Upper lobe of right lung (tissue), 1 donor: Measurements from ENCODE around the gene SH2D2A. TPM values are rescaled to one million over a fixed set of nuclear protein-coding genes. Genes with fewer than 3 reads are reported as not detected.
"Not testable (repeated sequence)": the region's sequence is repeated elsewhere in the genome, so short reads cannot be mapped to it uniquely, and the experiment has no call there.

Experiments
- ATAC-seq: fragments of 200-7000 bp; cut with Tn5 transposase; one replicate; pipeline ENCODE4 v1.9.1; 2020; ENCODE audit warnings: mild to moderate bottlenecking, moderate library complexity
- DNase-seq: peaks from one replicate; pipeline ENCODE4 v3.0.0-alpha.2; 2020
- H3K27ac ChIP-seq: fragments of 200-600 bp; one replicate; pipeline ENCODE4 v1.8.0; 2022
- H3K27me3 ChIP-seq: fragments of 200-600 bp; one replicate; pipeline ENCODE4 v1.8.0; 2022; ENCODE audit warnings: mild to moderate bottlenecking
- H3K36me3 ChIP-seq: fragments of 200-600 bp; one replicate; pipeline ENCODE4 v1.8.0; 2022
- H3K4me1 ChIP-seq: fragments of 200-600 bp; one replicate; pipeline ENCODE4 v1.8.0; 2022
- H3K4me3 ChIP-seq: fragments of 200-600 bp; one replicate; pipeline ENCODE4 v1.8.0; 2022; ENCODE audit warnings: mild to moderate bottlenecking
- H3K9me3 ChIP-seq: fragments of 200-600 bp; one replicate; pipeline ENCODE4 v1.8.0; 2022
- intact Hi-C: fragments of 100-400 bp; cut with DNase I; formaldehyde crosslinking; loops from one replicate; pipeline ENCODE4 v1.11.0; 2022
- total RNA-seq: library from RNA; stranded (reverse); fragmentation: NEBNext Ultra II Directional; extraction: Animal tissue kit (Norgen Biotek cat#: 25700); gene quantifications from one replicate; pipeline ENCODE4 v1.2.1, GENCODE V29; 2021
- TF ChIP-seq, protein P1 (sequence below): fragments of 200-600 bp; IDR thresholded peaks from one replicate; pipeline ENCODE4 v1.8.0; 2022; ENCODE audit warnings: antibody characterized with exemption
- donor health status: DM: no; HTN: yes; CAD: no; lungs with severe emphysema.

The SH2D2A gene
- total RNA-seq, 1 donor from 2014 or later, result 3.8 TPM

DNA sequence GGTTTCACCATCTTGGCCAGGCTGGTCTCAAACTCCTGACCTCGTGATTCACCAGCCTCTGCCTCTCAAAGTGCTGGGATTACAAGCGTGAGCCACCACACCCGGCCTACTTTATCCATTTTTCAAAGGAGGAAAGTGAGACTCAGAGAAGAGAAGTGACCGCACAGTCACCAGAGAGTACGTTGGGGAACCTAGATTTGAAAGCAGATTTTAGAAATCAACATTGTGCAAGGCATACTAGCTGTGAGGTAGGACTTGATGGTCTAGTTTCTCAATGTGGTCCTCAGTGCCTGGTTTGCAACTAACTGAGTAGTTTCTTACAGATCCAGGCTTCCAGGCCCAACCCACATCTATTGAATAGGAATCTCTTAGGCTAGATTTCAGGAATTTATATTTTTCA, 51.0 kb downstream of the SH2D2A start:
- H3K4me3 ChIP-seq, result peak overlapping the region; percentile 88
- no peak overlapping the region for H3K27ac ChIP-seq
- H3K36me3 ChIP-seq, result peaks cover 7% of the 10 kb centered on the region
- intact Hi-C loops, result no loop called here
- H3K27me3 ChIP-seq, result no peaks in the 10 kb centered on the region
- DNase-seq (no peak), ATAC-seq (no peak)
- peaks cover 23% of the 10 kb centered on the region for H3K4me1 ChIP-seq
- TF ChIP-seq, protein P1, sequence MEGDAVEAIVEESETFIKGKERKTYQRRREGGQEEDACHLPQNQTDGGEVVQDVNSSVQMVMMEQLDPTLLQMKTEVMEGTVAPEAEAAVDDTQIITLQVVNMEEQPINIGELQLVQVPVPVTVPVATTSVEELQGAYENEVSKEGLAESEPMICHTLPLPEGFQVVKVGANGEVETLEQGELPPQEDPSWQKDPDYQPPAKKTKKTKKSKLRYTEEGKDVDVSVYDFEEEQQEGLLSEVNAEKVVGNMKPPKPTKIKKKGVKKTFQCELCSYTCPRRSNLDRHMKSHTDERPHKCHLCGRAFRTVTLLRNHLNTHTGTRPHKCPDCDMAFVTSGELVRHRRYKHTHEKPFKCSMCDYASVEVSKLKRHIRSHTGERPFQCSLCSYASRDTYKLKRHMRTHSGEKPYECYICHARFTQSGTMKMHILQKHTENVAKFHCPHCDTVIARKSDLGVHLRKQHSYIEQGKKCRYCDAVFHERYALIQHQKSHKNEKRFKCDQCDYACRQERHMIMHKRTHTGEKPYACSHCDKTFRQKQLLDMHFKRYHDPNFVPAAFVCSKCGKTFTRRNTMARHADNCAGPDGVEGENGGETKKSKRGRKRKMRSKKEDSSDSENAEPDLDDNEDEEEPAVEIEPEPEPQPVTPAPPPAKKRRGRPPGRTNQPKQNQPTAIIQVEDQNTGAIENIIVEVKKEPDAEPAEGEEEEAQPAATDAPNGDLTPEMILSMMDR, result no peak
- H3K9me3 ChIP-seq, result no peaks in the 10 kb centered on the region

DNA sequence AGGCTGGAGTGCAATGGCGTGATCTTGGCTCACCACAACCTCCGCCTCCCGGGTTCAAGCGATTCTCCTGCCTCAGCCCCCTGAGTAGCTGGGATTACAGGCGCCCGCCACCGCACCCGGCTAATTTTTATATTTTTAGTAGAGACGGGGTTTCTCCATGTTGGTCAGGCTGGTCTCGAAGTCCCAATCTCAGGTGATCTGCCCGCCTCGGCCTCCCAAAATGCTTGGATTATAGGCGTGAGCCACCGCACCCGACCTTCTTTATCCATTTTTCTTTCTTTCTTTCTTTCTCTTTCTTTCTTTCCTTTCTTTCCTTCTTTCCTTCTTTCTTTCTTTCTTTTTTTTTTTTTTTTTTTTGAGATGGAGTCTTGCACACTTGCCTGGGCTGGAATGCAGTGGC, 51.5 kb downstream of the SH2D2A start:
- H3K27me3 ChIP-seq, intact Hi-C loops, H3K9me3 ChIP-seq, H3K36me3 ChIP-seq, DNase-seq, H3K27ac ChIP-seq, ATAC-seq, H3K4me3 ChIP-seq: not testable (repeated sequence)
- peaks cover 19% of the 10 kb centered on the region for H3K4me1 ChIP-seq

DNA sequence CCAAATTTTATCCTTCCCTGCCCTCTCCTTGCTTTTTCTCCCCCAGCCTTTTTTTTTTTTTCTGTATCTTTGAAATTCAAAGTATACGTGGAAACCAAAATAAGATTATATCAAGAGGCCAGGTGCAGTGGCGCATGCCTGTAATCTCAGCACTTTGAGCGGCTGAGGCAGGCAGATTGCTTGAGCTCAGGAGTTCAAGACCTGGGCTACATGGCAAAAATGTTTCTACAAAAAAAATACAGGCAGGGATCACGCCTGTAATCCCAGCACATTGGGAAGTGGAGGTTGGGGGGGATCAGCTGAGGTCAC, 55.9 kb downstream of the SH2D2A start:
- DNase-seq (no peak), ATAC-seq (no peak)
- Histone ChIP-seq H3K27me3 (no peaks in the 10 kb centered on the region), H3K9me3 (no peaks in the 10 kb centered on the region), H3K4me1 (no peaks in the 10 kb centered on the region), H3K4me3 (no peak overlapping the region), H3K27ac (no peak overlapping the region), H3K36me3 (no peaks in the 10 kb centered on the region)
- intact Hi-C loops, result no loop called here
- TF ChIP-seq, protein P1, result no peak

DNA sequence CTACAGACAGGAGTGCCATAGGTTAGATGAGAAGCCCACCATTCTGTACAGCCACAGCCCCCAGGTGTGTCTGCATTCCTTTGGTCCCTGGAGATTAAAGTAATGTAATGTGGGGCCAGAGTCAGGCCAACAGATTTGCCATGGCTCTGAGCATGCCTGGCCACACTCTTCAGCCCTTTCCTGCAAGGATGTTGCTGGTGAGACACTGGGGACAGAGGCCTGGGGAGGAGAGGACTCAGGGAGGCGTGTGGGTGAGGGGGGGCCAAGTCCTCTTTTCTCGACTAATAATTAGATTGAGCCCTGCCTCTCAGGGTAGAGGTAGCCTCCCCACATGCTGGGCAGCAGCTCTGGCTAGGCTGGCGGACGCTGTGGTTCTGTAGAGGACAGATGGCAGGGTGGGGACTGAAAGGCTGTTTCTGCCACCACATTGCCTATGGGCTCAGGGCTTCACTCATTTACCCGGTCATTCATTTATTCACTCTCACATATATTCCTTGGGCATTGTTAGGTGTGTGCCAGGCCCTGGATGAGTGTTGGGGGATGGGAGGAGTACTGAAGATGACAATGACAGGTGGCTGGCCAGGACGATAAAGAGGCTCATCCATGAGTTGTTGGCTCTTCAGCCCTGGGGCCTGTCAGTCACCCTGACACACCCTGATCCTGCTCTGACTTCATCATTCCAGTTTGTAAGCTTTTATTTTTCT, 56.4 kb downstream of the SH2D2A start:
- DNase-seq, result no peak
- Histone ChIP-seq H3K27ac (no peak overlapping the region), H3K27me3 (no peaks in the 10 kb centered on the region), H3K9me3 (no peaks in the 10 kb centered on the region), H3K4me3 (no peak overlapping the region), H3K4me1 (no peaks in the 10 kb centered on the region), H3K36me3 (no peaks in the 10 kb centered on the region)
- ATAC-seq, result no peak
- intact Hi-C loops, result no loop called here
- TF ChIP-seq, protein P1, result no peak

DNA sequence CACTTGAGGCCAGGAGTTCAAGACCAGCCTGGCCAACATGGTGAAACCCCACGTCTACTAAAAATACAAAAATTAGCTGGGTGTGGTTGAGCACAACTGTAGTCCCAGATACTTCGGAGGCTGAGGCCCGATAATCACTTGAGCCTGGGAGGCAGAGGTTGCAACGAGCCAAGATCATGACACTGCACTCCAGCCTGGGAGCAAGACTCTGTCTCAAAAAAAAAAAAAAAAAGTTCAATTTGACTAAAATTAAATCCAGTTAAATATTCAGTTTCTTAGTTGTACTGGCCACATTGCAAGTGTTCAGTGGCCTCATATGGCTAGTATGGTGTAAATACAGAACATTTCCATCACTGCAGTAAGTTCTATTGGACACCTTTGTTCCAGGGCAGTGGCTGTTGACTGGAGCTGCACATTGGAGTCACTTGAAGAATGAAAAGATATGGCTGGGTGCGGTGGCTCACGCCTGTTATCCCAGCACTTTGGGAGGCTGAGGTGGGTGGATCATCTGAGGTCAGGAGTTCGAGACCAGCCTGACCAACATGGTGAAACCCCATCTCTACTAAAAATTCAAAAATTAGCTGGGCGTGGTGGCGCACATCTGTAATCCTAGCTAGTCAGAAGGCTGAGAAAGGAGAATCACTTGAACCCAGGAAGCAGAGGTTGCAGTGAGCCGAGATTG, 58.9 kb downstream of the SH2D2A start:
- H3K4me1 ChIP-seq, intact Hi-C loops, H3K36me3 ChIP-seq, H3K27ac ChIP-seq, H3K9me3 ChIP-seq, H3K27me3 ChIP-seq, DNase-seq, ATAC-seq, H3K4me3 ChIP-seq: not testable (repeated sequence)

DNA sequence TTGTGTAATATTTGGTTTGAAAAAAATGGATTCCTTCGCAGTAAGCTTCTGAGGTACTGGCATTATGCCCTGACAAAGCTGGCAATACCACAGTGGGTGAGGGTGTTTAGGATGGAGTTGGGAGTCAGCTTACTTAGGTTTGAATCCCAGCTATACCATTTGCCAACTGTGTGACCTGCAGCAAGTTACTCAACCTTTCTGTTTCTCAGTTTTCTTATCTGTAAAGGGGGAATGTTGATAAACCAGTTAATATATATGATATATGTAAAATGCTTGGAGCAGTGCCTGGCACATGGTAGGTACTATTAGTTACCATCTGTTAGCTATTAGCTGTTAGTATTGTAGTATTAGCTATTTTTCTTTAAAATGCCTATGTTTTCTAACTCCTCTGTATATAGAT, 60.3 kb downstream of the SH2D2A start:
- intact Hi-C loops, result no loop called here
- Histone ChIP-seq H3K27ac (no peak overlapping the region), H3K4me1 (peaks cover 12% of the 10 kb centered on the region), H3K36me3 (no peaks in the 10 kb centered on the region), H3K4me3 (no peak overlapping the region), H3K27me3 (no peaks in the 10 kb centered on the region), H3K9me3 (no peaks in the 10 kb centered on the region)
- ATAC-seq (no peak), DNase-seq (no peak)
- TF ChIP-seq, protein P1, result no peak

Other genes starting within 250 kb of the SH2D2A start
- 1.3 TPM for gene IQGAP3, start 244.3 kb downstream of the SH2D2A start, total RNA-seq
- not detected for gene TTC24, start 237.1 kb downstream of the SH2D2A start, total RNA-seq
- 69.2 TPM for gene NAXE, start 225.1 kb downstream of the SH2D2A start, total RNA-seq
- 22.4 TPM for gene GPATCH4, start 215.4 kb downstream of the SH2D2A start, total RNA-seq
- 0.78 TPM for gene HAPLN2, start 197.4 kb downstream of the SH2D2A start, total RNA-seq
- gene BCAN, start 174.7 kb downstream of the SH2D2A start, total RNA-seq, result not detected
- gene NES, start 139.4 kb downstream of the SH2D2A start, total RNA-seq, result 54.7 TPM
- 1.4 TPM for gene CRABP2, start 111.3 kb downstream of the SH2D2A start, total RNA-seq
- 42.4 TPM for gene METTL25B, start 88.4 kb downstream of the SH2D2A start, total RNA-seq
- 28.3 TPM for gene ISG20L2, start 88.1 kb downstream of the SH2D2A start, total RNA-seq
- 41.8 TPM for gene MRPL24, start 75.8 kb downstream of the SH2D2A start, total RNA-seq
- 144 TPM for gene HDGF, start 65.2 kb downstream of the SH2D2A start, total RNA-seq
- gene PRCC, start 49.3 kb downstream of the SH2D2A start, total RNA-seq, result 48.5 TPM
- not detected for gene INSRR, start 42.3 kb upstream of the SH2D2A start, total RNA-seq
- gene NTRK1, start 44.0 kb upstream of the SH2D2A start, total RNA-seq, result 1.2 TPM
- gene PEAR1, start 76.9 kb upstream of the SH2D2A start, total RNA-seq, result 17.9 TPM
- 0.26 TPM for gene LRRC71, start 103.8 kb upstream of the SH2D2A start, total RNA-seq
- gene ARHGEF11, start 228.9 kb upstream of the SH2D2A start, total RNA-seq, result 41.1 TPM